Astrocyte (in vitro differentiated cells and primary cell): ENCODE results near the gene CLIP3.

ENCODE experiments used
- EZH2 ChIP-seq: IDR thresholded peaks from 2 replicates; pipeline ENCODE4 v1.6.1; 2012; ENCODE audit warnings: mild to moderate bottlenecking, low read length, inconsistent platforms; ENCODE audit not compliant: insufficient read depth
- TF ChIP-seq, protein P1 (sequence below): IDR thresholded peaks from 2 replicates; pipeline ENCODE4 v1.5.1; 2011; ENCODE audit warnings: low read depth, mild to moderate bottlenecking, inconsistent platforms, low read length, moderate library complexity; ENCODE audit not compliant: insufficient read depth

DNA sequence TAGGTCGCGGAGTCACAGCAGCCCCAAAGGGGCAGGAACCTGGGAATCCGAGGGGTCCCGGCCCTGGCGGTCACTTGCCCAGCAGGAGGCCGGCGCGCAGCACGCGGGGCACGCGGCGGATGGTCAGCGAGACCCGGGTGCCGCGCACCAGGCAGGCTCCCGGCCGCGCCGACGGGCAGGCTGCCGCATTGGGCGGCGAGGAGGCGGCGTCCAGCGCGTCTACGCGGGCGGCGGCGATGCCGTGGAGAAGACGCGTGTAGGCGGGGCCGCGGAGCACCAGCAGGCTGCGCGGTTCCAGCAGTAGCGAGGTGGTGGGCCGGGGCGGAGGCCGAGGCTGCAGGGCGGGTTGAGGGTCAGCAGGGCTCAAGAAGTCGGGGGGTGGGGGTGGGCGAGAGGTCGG, 23.5 kb downstream of the CLIP3 start:
- TF ChIP-seq, protein P1, sequence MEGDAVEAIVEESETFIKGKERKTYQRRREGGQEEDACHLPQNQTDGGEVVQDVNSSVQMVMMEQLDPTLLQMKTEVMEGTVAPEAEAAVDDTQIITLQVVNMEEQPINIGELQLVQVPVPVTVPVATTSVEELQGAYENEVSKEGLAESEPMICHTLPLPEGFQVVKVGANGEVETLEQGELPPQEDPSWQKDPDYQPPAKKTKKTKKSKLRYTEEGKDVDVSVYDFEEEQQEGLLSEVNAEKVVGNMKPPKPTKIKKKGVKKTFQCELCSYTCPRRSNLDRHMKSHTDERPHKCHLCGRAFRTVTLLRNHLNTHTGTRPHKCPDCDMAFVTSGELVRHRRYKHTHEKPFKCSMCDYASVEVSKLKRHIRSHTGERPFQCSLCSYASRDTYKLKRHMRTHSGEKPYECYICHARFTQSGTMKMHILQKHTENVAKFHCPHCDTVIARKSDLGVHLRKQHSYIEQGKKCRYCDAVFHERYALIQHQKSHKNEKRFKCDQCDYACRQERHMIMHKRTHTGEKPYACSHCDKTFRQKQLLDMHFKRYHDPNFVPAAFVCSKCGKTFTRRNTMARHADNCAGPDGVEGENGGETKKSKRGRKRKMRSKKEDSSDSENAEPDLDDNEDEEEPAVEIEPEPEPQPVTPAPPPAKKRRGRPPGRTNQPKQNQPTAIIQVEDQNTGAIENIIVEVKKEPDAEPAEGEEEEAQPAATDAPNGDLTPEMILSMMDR: no peak
- no peak for TF ChIP-seq EZH2
